WTC11 (cell line): ENCODE measurements around the gene ZNF570. TPM values are rescaled to one million over a fixed set of nuclear protein-coding genes. Genes with fewer than 3 reads are reported as not detected.
A peak's percentile ranks its signal among the peaks of the same experiment; 100 is the strongest.

Experiments used
- ATAC-seq: fragments of 200-7000 bp; cut with Tn5 transposase; 2 replicates; pipeline ENCODE4 v1.10.0; 2021; ENCODE audit warnings: mild to moderate bottlenecking, moderate library complexity
- CTCF ChIA-PET: fragments of 300-600 bp; sonication (Branson Sonifier 250); formaldehyde crosslinking; loops from one replicate; lab custom pipeline; 2021; ENCODE audit warnings: antibody characterized with exemption; lab: Charles Lee
- POLR2A ChIA-PET: fragments of 350-600 bp; sonication (Branson Sonifier 250); formaldehyde crosslinking; loops from one replicate; lab custom pipeline; 2021; ENCODE audit warnings: antibody characterized with exemption; lab: Charles Lee
- DNase-seq: peaks from one replicate; pipeline ENCODE4 v3.0.0; 2021; ENCODE audit warnings: low spot score
- H3K27ac Mint-ChIP-seq: 2 replicates; pipeline ENCODE4 v1.8.0; 2021; ENCODE audit warnings: mixed read lengths
- H3K27me3 Mint-ChIP-seq: 2 replicates; pipeline ENCODE4 v1.8.0; 2021; ENCODE audit warnings: low read depth, mild to moderate bottlenecking, moderate library complexity, mixed read lengths
- H3K36me3 Mint-ChIP-seq: 2 replicates; pipeline ENCODE4 v1.8.0; 2021; ENCODE audit warnings: mixed read lengths
- H3K4me1 Mint-ChIP-seq: 2 replicates; pipeline ENCODE4 v1.8.0; 2022; ENCODE audit warnings: mixed read lengths
- H3K4me3 Mint-ChIP-seq: 2 replicates; pipeline ENCODE4 v1.8.0; 2021; ENCODE audit warnings: mild to moderate bottlenecking, moderate library complexity, mixed read lengths
- H3K9me3 Mint-ChIP-seq: 2 replicates; pipeline ENCODE4 v1.8.0; 2021; ENCODE audit warnings: mixed read lengths
- CREM ChIP-seq: sonication (generic); formaldehyde crosslinking; IDR thresholded peaks from 2 replicates; pipeline ENCODE4 v1.8.1; 2022; ENCODE audit warnings: mild to moderate bottlenecking, missing genetic modification reagents, moderate library complexity
- EMX1 ChIP-seq: fragments of 250-450 bp; sonication (Bioruptor Pico); IDR thresholded peaks from 2 replicates; pipeline ENCODE4 v1.8.0; 2021; ENCODE audit warnings: mild to moderate bottlenecking
- ETV6 ChIP-seq: sonication (generic); formaldehyde crosslinking; IDR thresholded peaks from 2 replicates; pipeline ENCODE4 v1.8.1; 2022; ENCODE audit warnings: mild to moderate bottlenecking, missing genetic modification reagents
- GRHL2 ChIP-seq: fragments of 250-450 bp; sonication (Bioruptor Pico); IDR thresholded peaks from 2 replicates; pipeline ENCODE4 v1.8.0; 2022; ENCODE audit warnings: mild to moderate bottlenecking, moderate library complexity; ENCODE audit not compliant: insufficient replicate concordance, severe bottlenecking
- GTF2I ChIP-seq: fragments of 250-450 bp; sonication (Bioruptor Pico); conservative IDR thresholded peaks from 2 replicates; pipeline ENCODE4 v1.4.0; 2021; ENCODE audit warnings: mild to moderate bottlenecking
- MXD4 ChIP-seq: fragments of 250-450 bp; sonication (Bioruptor Pico); IDR thresholded peaks from 2 replicates; pipeline ENCODE4 v1.8.0; 2021; ENCODE audit warnings: mild to moderate bottlenecking, moderate library complexity, borderline replicate concordance
- TEAD1 ChIP-seq: sonication (generic); formaldehyde crosslinking; IDR thresholded peaks from 2 replicates; pipeline ENCODE4 v1.8.0; 2022; ENCODE audit warnings: mild to moderate bottlenecking, missing genetic modification reagents
- ZNF232 ChIP-seq: sonication (generic); formaldehyde crosslinking; IDR thresholded peaks from 2 replicates; pipeline ENCODE4 v1.8.0; 2022; ENCODE audit warnings: mild to moderate bottlenecking, missing genetic modification reagents
- ZNF263 ChIP-seq: sonication (generic); formaldehyde crosslinking; IDR thresholded peaks from 2 replicates; pipeline ENCODE4 v1.8.1; 2022; ENCODE audit warnings: low read depth, mild to moderate bottlenecking, moderate library complexity, missing genetic modification reagents
- total RNA-seq: library from RNA; stranded (reverse); gene quantifications from 3 replicates; pipeline ENCODE4 v1.2.3, GENCODE V29; 2021
- TF ChIP-seq, protein P1 (sequence below): fragments of 250-450 bp; sonication (Bioruptor Pico); IDR thresholded peaks from 2 replicates; pipeline ENCODE4 v1.8.0; 2021; ENCODE audit warnings: mild to moderate bottlenecking
- TF ChIP-seq, protein P2 (sequence below): sonication (generic); formaldehyde crosslinking; IDR thresholded peaks from 2 replicates; pipeline ENCODE4 v1.8.0; 2022; ENCODE audit warnings: missing genetic modification reagents
- TF ChIP-seq, protein P3 (sequence below): fragments of 250-450 bp; sonication (Bioruptor Pico); conservative IDR thresholded peaks from 2 replicates; pipeline ENCODE4 v1.9.0; 2021; ENCODE audit warnings: mild to moderate bottlenecking
- TF ChIP-seq, protein P4 (sequence below): sonication (generic); formaldehyde crosslinking; IDR thresholded peaks from 2 replicates; pipeline ENCODE4 v1.8.0; 2023; ENCODE audit warnings: missing genetic modification reagents, mild to moderate bottlenecking, borderline replicate concordance
- TF ChIP-seq, protein P5 (sequence below): sonication (generic); formaldehyde crosslinking; IDR thresholded peaks from 2 replicates; pipeline ENCODE4 v1.8.0; 2022; ENCODE audit warnings: mild to moderate bottlenecking, missing genetic modification reagents
- TF ChIP-seq, protein P6 (sequence below): sonication (generic); formaldehyde crosslinking; IDR thresholded peaks from 2 replicates; pipeline ENCODE4 v1.8.1; 2023; ENCODE audit warnings: mild to moderate bottlenecking, missing genetic modification reagents, moderate library complexity

The ZNF570 gene
- total RNA-seq, 1 experiment from 2014 or later, result 7.2 TPM

DNA sequence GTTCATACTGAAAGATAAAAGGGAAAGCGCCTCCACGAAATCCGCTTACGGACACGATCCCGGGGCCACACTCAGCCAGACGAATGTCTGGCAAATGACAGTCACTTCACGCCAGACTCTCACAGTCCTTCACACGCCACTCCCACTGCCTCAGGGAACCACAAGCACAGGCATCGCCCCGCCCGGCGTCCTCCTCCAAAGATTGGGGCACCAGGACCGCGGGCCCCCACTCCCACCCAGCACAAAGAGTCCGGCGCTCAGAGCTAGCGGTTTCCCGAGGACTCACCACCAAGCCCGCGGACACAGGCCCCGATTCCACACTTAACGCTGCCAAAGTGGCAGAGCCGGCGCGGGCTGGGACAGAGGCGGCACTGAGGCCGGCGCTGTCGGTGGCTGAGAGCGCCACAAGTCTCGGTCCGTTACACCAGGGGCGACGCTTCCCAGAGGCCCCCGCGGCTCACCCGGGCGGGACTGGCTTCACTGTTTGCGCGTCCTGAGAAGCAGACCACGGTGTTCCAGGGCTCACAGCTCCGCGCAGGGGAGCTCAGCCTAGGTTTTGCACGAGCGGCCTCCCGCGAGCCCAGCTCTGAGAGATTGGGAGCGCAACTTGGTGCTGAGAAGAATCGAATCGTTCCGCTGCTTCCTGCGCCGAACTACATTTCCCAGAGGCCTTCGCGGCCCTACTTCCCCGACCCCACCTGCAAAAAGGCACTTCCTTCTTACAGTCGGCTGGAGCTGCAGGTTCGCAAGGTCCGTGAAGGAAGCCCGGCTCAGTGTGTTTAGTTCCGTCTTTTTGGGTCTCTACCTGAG lies 2.2 kb upstream of the ZNF570 start, which contains the start of gene ZNF569 (continued):
- TF ChIP-seq, protein P1, sequence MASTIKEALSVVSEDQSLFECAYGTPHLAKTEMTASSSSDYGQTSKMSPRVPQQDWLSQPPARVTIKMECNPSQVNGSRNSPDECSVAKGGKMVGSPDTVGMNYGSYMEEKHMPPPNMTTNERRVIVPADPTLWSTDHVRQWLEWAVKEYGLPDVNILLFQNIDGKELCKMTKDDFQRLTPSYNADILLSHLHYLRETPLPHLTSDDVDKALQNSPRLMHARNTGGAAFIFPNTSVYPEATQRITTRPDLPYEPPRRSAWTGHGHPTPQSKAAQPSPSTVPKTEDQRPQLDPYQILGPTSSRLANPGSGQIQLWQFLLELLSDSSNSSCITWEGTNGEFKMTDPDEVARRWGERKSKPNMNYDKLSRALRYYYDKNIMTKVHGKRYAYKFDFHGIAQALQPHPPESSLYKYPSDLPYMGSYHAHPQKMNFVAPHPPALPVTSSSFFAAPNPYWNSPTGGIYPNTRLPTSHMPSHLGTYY, result no peak
- TF ChIP-seq TEAD1 (CRISPR knock-in tag), result peak; percentile 53; the same call in 1 of the 2 replicates

DNA sequence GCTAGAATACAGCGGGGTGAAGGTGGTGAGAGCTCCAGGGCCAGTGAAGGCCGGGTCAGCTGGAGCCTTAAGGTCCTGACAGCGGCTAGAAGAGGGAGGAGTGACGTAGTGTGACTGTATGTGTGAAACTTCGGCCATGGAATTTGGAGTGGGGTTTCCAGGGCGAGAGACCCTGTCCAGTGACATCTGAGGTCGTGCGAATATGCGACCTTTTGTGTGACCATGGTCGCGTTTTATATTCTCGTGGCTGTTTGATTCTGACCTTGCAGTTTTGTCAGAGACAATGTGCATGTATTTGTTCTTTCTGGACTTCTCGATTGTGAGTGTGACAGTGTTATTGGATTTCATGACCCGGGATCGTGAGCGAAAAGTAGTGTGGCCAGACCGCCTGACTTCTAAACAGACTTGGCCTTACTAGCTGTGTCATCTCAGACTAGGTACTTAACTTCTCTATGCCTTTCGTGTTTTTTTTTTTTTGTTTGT lies 1.5 kb upstream of the ZNF570 start:
- Mint-ChIP-seq H3K9me3 (no peaks in the 10 kb centered on the region), H3K27me3 (no peaks in the 10 kb centered on the region), H3K4me3 (peak overlapping the region; percentile 98), H3K36me3 (peaks cover 9% of the 10 kb centered on the region), H3K27ac (peak overlapping the region; percentile 98), H3K4me1 (peaks cover 14% of the 10 kb centered on the region)
- TF ChIP-seq ETV6 (CRISPR knock-in tag) (no peak), ZNF232 (CRISPR knock-in tag) (0 out of 2 replicates have a peak, but pooled peaks have one; percentile 30)
- TF ChIP-seq, protein P2, sequence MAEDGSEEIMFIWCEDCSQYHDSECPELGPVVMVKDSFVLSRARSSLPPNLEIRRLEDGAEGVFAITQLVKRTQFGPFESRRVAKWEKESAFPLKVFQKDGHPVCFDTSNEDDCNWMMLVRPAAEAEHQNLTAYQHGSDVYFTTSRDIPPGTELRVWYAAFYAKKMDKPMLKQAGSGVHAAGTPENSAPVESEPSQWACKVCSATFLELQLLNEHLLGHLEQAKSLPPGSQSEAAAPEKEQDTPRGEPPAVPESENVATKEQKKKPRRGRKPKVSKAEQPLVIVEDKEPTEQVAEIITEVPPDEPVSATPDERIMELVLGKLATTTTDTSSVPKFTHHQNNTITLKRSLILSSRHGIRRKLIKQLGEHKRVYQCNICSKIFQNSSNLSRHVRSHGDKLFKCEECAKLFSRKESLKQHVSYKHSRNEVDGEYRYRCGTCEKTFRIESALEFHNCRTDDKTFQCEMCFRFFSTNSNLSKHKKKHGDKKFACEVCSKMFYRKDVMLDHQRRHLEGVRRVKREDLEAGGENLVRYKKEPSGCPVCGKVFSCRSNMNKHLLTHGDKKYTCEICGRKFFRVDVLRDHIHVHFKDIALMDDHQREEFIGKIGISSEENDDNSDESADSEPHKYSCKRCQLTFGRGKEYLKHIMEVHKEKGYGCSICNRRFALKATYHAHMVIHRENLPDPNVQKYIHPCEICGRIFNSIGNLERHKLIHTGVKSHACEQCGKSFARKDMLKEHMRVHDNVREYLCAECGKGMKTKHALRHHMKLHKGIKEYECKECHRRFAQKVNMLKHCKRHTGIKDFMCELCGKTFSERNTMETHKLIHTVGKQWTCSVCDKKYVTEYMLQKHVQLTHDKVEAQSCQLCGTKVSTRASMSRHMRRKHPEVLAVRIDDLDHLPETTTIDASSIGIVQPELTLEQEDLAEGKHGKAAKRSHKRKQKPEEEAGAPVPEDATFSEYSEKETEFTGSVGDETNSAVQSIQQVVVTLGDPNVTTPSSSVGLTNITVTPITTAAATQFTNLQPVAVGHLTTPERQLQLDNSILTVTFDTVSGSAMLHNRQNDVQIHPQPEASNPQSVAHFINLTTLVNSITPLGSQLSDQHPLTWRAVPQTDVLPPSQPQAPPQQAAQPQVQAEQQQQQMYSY (CRISPR knock-in tag), result peak; percentile 66
- CTCF ChIA-PET, result interaction anchor here (0.8 to 1.9 kb wide), 2 partner anchors 97 to 250 kb away, joined by 5 to 6 read pairs; partner anchors contain the start of genes ZNF383 and ZNF527
- ATAC-seq (no peak), DNase-seq (no peak)
- POLR2A ChIA-PET, result interaction anchor here (0.9 to 1.2 kb wide), 3 partner anchors 39 to 133 kb away, joined by 3 to 9 read pairs (median 5); partner anchors contain the start of genes ZNF540, ZNF571 and ZNF793

DNA sequence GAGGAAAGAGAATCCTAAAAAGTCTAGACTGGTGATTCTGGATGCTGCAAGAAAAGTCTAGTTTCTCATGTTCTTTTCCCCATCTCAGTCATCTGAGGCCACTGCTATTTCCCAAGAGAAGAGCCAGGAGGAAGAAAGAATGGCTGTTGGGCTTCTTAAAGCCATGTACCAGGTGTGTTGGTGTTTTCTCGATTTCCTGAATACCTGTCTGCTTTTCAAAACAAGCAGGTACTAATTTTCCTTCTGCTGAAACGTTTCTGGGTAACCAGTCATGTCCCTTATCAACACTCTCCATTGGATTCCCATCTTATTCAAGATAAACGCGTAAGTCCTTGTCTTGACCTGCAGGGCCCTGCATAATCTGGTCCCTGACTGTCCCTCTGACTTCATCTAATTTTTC lies 1.1 kb downstream of the ZNF570 start:
- H3K27me3 Mint-ChIP-seq, result no peaks in the 10 kb centered on the region
- TF ChIP-seq, protein P3, sequence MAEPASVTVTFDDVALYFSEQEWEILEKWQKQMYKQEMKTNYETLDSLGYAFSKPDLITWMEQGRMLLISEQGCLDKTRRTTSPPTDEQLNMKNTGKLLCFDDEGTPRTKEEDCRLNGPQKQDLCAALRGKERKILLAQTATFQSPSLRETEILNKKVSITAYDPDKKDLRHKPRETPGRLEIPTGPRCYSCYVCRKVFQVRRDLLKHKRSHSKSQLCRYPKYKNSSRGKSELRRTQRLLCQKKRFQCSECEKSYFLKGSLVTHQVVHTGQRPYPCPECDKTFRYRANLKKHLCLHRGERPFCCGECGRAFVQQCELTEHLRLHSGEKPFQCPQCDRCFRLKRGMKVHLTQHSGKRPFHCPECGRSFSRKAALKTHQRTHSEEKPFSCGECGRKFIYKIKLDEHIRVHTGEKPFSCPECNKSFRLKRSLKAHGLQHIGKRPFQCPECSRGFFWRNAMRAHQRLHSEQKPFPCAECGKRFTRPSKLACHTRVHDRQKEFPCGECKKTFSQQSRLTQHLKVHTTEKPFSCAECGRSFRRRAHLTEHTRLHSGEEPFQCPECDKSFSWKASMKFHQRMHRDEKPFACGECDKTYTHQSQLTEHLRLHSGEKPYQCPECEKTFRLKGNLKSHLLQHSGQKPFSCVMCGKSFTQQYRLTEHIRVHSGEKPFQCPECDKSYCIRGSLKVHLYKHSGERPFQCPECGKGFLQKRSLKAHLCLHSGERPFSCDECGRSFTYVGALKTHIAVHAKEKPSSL (CRISPR knock-in tag), result no peak
- TF ChIP-seq, protein P4, sequence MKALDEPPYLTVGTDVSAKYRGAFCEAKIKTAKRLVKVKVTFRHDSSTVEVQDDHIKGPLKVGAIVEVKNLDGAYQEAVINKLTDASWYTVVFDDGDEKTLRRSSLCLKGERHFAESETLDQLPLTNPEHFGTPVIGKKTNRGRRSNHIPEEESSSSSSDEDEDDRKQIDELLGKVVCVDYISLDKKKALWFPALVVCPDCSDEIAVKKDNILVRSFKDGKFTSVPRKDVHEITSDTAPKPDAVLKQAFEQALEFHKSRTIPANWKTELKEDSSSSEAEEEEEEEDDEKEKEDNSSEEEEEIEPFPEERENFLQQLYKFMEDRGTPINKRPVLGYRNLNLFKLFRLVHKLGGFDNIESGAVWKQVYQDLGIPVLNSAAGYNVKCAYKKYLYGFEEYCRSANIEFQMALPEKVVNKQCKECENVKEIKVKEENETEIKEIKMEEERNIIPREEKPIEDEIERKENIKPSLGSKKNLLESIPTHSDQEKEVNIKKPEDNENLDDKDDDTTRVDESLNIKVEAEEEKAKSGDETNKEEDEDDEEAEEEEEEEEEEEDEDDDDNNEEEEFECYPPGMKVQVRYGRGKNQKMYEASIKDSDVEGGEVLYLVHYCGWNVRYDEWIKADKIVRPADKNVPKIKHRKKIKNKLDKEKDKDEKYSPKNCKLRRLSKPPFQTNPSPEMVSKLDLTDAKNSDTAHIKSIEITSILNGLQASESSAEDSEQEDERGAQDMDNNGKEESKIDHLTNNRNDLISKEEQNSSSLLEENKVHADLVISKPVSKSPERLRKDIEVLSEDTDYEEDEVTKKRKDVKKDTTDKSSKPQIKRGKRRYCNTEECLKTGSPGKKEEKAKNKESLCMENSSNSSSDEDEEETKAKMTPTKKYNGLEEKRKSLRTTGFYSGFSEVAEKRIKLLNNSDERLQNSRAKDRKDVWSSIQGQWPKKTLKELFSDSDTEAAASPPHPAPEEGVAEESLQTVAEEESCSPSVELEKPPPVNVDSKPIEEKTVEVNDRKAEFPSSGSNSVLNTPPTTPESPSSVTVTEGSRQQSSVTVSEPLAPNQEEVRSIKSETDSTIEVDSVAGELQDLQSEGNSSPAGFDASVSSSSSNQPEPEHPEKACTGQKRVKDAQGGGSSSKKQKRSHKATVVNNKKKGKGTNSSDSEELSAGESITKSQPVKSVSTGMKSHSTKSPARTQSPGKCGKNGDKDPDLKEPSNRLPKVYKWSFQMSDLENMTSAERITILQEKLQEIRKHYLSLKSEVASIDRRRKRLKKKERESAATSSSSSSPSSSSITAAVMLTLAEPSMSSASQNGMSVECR (CRISPR knock-in tag), result no peak
- TF ChIP-seq GRHL2 (CRISPR knock-in tag) (no peak), ZNF263 (CRISPR knock-in tag) (no peak), GTF2I (CRISPR knock-in tag) (no peak), EMX1 (CRISPR knock-in tag) (no peak), CREM (CRISPR knock-in tag) (no peak), MXD4 (no peak), TEAD1 (CRISPR knock-in tag) (no peak)
- TF ChIP-seq, protein P5, sequence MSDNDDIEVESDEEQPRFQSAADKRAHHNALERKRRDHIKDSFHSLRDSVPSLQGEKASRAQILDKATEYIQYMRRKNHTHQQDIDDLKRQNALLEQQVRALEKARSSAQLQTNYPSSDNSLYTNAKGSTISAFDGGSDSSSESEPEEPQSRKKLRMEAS (CRISPR knock-in tag), result no peak
- TF ChIP-seq, protein P6, sequence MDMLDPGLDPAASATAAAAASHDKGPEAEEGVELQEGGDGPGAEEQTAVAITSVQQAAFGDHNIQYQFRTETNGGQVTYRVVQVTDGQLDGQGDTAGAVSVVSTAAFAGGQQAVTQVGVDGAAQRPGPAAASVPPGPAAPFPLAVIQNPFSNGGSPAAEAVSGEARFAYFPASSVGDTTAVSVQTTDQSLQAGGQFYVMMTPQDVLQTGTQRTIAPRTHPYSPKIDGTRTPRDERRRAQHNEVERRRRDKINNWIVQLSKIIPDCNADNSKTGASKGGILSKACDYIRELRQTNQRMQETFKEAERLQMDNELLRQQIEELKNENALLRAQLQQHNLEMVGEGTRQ (CRISPR knock-in tag), result no peak

More for the DNA sequence above, 1.1 kb downstream of the ZNF570 start:
- CTCF ChIA-PET, result no interaction called here
- Mint-ChIP-seq H3K9me3 (no peaks in the 10 kb centered on the region), H3K36me3 (peaks cover under 1% of the 10 kb centered on the region; the same call in 1 of the 2 replicates), H3K4me3 (peak overlapping the region; percentile 98), H3K4me1 (peaks cover 14% of the 10 kb centered on the region), H3K27ac (no peak overlapping the region)
- no peak for ATAC-seq
- POLR2A ChIA-PET, result no interaction called here
- no peak for DNase-seq
